ENCODE data around the gene DMPK.
A peak's percentile ranks its signal among the peaks of the same experiment; 100 is the strongest.
"Not testable (repeated sequence)": the region's sequence is repeated elsewhere in the genome, so short reads cannot be mapped to it uniquely, and the experiment has no call there.

The DMPK gene

DNA sequence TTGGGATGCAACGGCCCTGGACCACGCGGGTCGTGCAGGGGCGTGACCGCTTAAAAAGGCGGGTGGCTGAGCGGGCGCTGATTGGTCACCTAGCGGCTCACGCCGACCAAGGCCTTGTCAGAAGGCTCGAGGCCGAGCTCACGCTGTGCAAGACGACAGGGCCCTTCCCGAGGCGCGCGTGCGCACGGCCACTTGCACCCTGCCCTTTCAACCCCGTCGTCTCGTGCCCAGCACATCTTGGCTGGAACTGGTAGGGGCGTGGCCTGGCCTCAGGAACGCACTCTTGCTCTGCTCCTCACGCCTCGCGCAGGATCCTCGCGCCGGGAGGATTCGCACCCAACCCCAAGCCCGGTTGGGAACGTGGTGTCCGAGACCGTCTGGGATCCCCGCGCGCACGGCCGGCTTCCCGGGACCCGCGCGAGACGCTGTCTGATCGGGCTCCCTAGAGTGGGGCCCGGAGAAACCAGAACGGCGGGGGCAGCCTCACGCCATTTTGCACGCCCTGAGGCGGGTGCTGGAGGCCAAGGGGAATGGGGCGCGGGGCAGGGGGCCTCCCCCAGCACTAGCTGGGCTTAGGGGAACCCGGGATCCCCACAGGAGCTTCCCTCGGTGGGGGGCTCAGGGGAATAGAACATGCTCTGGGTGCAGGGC lies 49.0 kb downstream of the DMPK start, which contains the start of gene MEIOSIN:
TSS of gene MEIOSIN (plus strand) at position 280 of the 651 bp plus-strand sequence. CDS start 1,938 bp downstream, outside the sequence.
- H3K9me3 Mint-ChIP-seq, result no peaks in the 10 kb centered on the region
- H3K4me1 Mint-ChIP-seq, result peaks cover 18% of the 10 kb centered on the region
- peak within 1 kb of the TSS in 2 of 3 experiments; percentile 36 to 45 for H3K4me3 Mint-ChIP-seq
- peak within 1 kb of the TSS in 2 of 3 experiments; percentile 22 to 43 for H3K27ac Mint-ChIP-seq
- H3K27me3 Mint-ChIP-seq (ENCODE audit: low read depth), result no peaks in the 10 kb centered on the region
- H3K36me3 Mint-ChIP-seq (ENCODE audit: low read depth), result peaks cover 1% of the 10 kb centered on the region
- no peak for TF ChIP-seq CTCF (IDR thresholded peaks at IDR 0.05; ENCODE audit: unreplicated experiment in 3 of 3)

GRCh38 chr19:45730368-45731288 lies 51.7 kb downstream of the DMPK start, which contains the start of gene FBXO46:
TSS of gene FBXO46 (minus strand) at chr19:45730896. CDS start at chr19:45713495, 17,401 bp downstream.
- peak within 1 kb of the TSS; percentile 68 to 88 (median 83) for H3K27ac Mint-ChIP-seq
- peak within 1 kb of the TSS; percentile 92 to 96 (median 93) for H3K4me3 Mint-ChIP-seq
- H3K9me3 Mint-ChIP-seq, result no peaks in the 10 kb centered on the region
- peaks cover 22% of the 10 kb centered on the region for H3K4me1 Mint-ChIP-seq
- H3K27me3 Mint-ChIP-seq (ENCODE audit: low read depth), result no peaks in the 10 kb centered on the region
- H3K36me3 Mint-ChIP-seq (ENCODE audit: low read depth), result peaks cover 4% of the 10 kb centered on the region
- TF ChIP-seq CTCF (IDR thresholded peaks at IDR 0.05; ENCODE audit: unreplicated experiment in 3 of 3), result no peak

DNA sequence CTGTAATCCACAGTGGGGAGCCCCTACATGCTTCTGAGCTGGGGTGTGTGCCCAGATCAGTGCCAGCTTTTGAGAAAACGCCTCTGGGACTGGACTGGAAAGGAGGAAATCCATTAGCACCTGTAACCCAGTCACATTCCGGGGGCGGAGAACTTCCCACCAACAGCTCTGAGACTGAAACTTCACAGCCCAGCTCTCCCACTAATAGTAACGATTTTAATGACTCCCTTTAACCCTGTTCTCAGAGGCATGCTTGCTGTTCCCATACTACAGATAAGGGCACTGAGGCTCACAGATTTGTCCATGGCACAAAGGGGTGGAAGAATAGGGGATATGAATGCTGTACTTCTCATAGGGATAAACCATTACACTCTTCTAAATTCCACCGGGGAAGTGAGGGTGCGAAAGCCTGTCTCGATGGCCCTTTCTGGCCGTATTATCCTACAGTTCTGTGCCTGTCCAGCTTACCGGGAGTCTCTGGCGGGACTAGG lies 52.4 kb downstream of the DMPK start:
- H3K27me3 Mint-ChIP-seq (ENCODE audit: low read depth), result no peaks in the 10 kb centered on the region
- H3K4me1 Mint-ChIP-seq, result peaks cover 22% of the 10 kb centered on the region

DNA sequence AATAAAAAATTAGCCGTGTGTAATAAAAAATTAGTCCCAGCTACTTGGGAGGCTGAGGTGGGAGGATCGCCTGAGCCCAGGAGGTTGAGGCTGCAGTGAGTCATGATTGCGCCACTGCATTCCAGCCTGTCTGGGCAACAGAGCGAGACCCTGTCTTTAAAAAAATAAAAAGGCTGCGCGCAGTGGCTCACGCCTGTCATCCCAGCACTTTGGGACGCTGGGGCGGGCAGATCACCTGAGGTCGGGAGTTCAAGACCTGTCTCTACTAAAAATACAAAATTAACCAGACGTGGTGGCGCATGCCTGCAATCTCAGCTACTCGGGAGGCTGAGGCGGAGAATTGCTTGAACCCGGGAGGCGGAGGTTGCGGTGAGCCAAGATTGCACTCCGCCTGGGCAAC lies 53.6 kb downstream of the DMPK start:
- not testable (repeated sequence) for H3K27me3 Mint-ChIP-seq (ENCODE audit: low read depth); H3K9me3 Mint-ChIP-seq; H3K36me3 Mint-ChIP-seq (ENCODE audit: low read depth); H3K27ac Mint-ChIP-seq
- Mint-ChIP-seq H3K4me1 (peaks cover 22% of the 10 kb centered on the region), H3K4me3 (peak overlapping the region in 2 of 3 experiments; percentile 67 to 78)

More for the DNA sequence above, 52.4 kb downstream of the DMPK start:
- Mint-ChIP-seq H3K27ac (peak overlapping the region; percentile 68 to 88 (median 83)), H3K4me3 (peak overlapping the region; percentile 92 to 96 (median 93)), H3K9me3 (no peaks in the 10 kb centered on the region), H3K36me3 (ENCODE audit: low read depth) (peaks cover 4% of the 10 kb centered on the region)
- TF ChIP-seq CTCF (IDR thresholded peaks at IDR 0.05; ENCODE audit: unreplicated experiment in 3 of 3), result no peak

DNA sequence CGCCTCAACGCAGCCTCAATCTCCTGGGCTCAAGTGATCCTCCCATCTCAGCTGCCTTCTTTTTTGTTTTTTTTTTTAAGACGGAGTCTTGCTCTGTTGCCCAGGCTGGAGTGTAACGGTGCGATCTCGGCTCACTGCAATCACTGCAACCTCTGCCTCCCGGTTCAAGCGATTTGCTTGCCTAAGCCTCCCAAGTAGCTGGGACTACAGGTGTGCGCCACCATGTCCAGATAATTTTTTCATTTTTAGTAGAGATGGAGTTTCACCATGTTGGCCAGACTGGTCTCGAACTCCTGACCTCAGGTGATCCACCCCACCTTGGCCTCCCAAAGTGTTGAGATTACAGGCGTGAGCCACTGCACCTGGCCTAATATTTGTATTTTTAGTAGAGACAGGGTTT lies 62.2 kb downstream of the DMPK start:
- Mint-ChIP-seq H3K4me1 (peaks cover 22% of the 10 kb centered on the region), H3K36me3 (ENCODE audit: low read depth) (peaks cover 23% of the 10 kb centered on the region)
- not testable (repeated sequence) for H3K27ac Mint-ChIP-seq; H3K27me3 Mint-ChIP-seq (ENCODE audit: low read depth); H3K4me3 Mint-ChIP-seq; H3K9me3 Mint-ChIP-seq
